DOHH2 (cell line): ENCODE measurements around the gene PSTPIP1.

Source experiments
- CTCF ChIP-seq: fragments of 200-600 bp; sonication (generic); IDR thresholded peaks from one replicate; pipeline ENCODE4 v1.5.1; 2014; ENCODE audit warnings: antibody characterized with exemption, mild to moderate bottlenecking, low read depth, low read length; ENCODE audit not compliant: poor library complexity, severe bottlenecking
- EZH2phosphoT487 ChIP-seq: fragments of 200-600 bp; sonication (generic); IDR thresholded peaks from 2 replicates; pipeline ENCODE4 v1.6.1; 2017; ENCODE audit warnings: borderline replicate concordance, mild to moderate bottlenecking, antibody characterized with exemption, low read length, moderate library complexity, mixed read lengths

- TF ChIP-seq CTCF (no peak), EZH2phosphoT487 (no peak)
These were observed 64.9 kb downstream of the PSTPIP1 start for GRCh38 chr15:77059786-77060361.
